Breast epithelium (tissue), 3 donors: Measurements from ENCODE around the gene GABRB2.
"Not testable (repeated sequence)": the region's sequence is repeated elsewhere in the genome, so short reads cannot be mapped to it uniquely, and the experiment has no call there.

Experiments
- POLR2A ChIP-seq: fragments of 450-650 bp; IDR thresholded peaks from one replicate; pipeline ENCODE4 v1.6.1; 2016; ENCODE audit warnings: antibody characterized with exemption, mild to moderate bottlenecking, moderate library complexity
- TF ChIP-seq, protein P1 (sequence below), 3 donors: fragments of 450-650 bp; IDR thresholded peaks; one replicate each; pipeline ENCODE4 v1.5.1; 2016 to 2017; ENCODE audit warnings: antibody characterized with exemption in 3 of 3, mild to moderate bottlenecking in 3 of 3, moderate library complexity in 3 of 3

GRCh38 chr5:161297388-161297787 is 249.1 kb downstream of the GABRB2 start:
- TF ChIP-seq, protein P1, sequence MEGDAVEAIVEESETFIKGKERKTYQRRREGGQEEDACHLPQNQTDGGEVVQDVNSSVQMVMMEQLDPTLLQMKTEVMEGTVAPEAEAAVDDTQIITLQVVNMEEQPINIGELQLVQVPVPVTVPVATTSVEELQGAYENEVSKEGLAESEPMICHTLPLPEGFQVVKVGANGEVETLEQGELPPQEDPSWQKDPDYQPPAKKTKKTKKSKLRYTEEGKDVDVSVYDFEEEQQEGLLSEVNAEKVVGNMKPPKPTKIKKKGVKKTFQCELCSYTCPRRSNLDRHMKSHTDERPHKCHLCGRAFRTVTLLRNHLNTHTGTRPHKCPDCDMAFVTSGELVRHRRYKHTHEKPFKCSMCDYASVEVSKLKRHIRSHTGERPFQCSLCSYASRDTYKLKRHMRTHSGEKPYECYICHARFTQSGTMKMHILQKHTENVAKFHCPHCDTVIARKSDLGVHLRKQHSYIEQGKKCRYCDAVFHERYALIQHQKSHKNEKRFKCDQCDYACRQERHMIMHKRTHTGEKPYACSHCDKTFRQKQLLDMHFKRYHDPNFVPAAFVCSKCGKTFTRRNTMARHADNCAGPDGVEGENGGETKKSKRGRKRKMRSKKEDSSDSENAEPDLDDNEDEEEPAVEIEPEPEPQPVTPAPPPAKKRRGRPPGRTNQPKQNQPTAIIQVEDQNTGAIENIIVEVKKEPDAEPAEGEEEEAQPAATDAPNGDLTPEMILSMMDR (IDR thresholded peaks at IDR 0.05) = not testable (repeated sequence)
- TF ChIP-seq POLR2A = not testable (repeated sequence)
